IPS-11a (cell line): Measurements from ENCODE around the gene WDR59.
"Not testable (repeated sequence)": the region's sequence is repeated elsewhere in the genome, so short reads cannot be mapped to it uniquely, and the experiment has no call there.

Experiments used
- H3K4me3 ChIP-seq: one replicate; pipeline ENCODE4 v1.5.1; 2013; ENCODE audit warnings: low read depth, low read length, control low read depth

WDR59 gene

GRCh38 chr16:74921051-74921450 is 63.9 kb downstream of the WDR59 start:
- H3K4me3 ChIP-seq: no peak overlapping the region

- no peak overlapping the region for H3K4me3 ChIP-seq
Observed at GRCh38 chr16:74909665-74910064, 75.3 kb downstream of the WDR59 start.

- not testable (repeated sequence) for H3K4me3 ChIP-seq
Observed at GRCh38 chr16:74908759-74909158, 76.2 kb downstream of the WDR59 start.

- no peak overlapping the region for H3K4me3 ChIP-seq
Observed at GRCh38 chr16:74903901-74904678, 80.8 kb downstream of the WDR59 start.

DNA sequence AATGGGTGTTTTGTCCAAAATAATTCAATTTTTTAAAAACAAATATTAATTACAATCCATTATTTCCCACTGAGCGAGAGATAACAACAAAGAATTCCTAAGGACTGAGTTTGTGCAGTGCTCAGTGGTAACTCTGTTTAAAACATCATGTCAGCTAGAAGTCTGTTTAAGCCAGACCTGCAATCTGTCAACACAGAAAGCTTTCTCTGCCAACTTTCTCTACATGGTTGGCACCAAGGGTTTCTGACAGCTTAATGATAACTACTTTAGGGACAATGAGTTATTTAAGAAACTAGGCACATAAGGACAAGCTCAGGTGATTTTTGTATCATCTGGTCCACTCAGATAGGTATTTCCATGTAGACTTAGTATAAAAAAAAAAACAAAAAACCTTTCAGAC is 81.8 kb downstream of the WDR59 start:
- H3K4me3 ChIP-seq: no peak overlapping the region

DNA sequence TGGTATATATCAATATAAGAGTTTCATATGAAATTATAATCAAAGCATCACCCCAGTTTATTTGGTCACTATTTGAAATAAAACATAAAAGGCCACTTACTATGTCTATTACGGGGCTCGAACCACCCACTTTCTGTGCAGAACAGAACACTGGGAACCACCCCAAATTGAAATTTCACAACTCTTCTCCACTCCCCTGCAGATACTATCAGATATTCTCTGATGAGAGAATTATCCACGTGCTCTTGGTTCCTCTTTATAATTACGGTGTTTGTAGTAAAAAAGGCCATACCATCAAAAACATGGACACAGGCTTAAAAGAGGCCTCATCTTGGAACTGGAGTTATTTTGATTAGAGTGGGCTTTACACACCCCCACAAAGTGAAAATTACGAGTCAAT is 82.8 kb downstream of the WDR59 start:
- H3K4me3 ChIP-seq: no peak overlapping the region

DNA sequence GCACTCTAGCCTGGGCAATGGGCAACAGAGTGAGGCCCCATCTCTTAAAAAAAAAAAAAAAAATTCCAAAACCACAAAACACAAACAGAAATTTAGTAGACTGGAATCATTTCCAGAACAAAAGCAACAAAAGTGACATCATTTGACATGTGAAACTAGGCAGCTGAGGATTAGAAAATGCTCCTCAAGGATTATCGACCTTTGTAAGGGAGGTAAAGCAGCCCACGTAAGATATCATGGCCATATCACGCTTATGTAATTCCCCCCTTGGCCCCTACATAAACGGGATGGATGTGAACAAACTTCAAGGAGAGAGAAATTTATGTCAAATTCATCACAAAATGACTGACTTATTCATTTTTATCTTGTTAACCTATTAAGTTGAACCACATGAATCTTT is 83.3 kb downstream of the WDR59 start:
- H3K4me3 ChIP-seq: no peak overlapping the region

DNA sequence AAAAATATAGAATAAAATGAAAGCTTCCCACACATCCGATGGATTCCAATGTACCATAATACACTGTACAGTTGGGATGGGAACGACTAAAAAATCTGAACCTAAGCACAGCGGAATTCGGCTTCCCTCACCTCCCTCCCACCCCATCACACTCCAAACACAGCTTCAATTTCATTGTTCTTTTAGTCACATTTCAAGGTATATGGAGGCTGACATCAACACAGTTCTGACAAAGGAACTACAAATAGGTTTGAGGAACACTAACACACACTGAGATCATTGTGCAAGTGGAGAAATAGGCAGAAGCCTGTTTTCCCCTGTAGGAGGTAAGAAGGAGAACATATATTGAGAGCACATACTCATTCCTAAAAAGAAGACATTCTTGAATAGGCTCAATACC is 85.1 kb downstream of the WDR59 start:
- H3K4me3 ChIP-seq: no peak overlapping the region

DNA sequence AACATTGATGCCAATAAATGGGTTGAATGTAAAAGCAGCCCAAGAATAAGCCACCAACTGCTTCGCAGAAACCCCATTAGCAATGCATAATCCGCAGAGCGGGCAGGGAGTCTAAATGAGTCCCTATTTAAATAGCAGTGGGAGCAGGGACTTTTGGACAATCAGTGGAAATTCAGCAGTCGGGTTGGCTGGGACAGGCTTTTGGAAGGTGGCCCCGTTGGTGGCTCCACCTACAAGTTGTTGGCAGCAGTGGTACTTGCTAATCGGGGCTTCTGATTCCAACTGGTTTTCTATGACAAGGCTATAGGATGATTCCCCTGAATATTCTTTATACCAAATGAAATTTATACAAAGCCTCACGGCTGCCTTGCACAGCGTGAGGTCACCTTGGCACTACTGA is 86.3 kb downstream of the WDR59 start:
- H3K4me3 ChIP-seq: no peak overlapping the region

DNA sequence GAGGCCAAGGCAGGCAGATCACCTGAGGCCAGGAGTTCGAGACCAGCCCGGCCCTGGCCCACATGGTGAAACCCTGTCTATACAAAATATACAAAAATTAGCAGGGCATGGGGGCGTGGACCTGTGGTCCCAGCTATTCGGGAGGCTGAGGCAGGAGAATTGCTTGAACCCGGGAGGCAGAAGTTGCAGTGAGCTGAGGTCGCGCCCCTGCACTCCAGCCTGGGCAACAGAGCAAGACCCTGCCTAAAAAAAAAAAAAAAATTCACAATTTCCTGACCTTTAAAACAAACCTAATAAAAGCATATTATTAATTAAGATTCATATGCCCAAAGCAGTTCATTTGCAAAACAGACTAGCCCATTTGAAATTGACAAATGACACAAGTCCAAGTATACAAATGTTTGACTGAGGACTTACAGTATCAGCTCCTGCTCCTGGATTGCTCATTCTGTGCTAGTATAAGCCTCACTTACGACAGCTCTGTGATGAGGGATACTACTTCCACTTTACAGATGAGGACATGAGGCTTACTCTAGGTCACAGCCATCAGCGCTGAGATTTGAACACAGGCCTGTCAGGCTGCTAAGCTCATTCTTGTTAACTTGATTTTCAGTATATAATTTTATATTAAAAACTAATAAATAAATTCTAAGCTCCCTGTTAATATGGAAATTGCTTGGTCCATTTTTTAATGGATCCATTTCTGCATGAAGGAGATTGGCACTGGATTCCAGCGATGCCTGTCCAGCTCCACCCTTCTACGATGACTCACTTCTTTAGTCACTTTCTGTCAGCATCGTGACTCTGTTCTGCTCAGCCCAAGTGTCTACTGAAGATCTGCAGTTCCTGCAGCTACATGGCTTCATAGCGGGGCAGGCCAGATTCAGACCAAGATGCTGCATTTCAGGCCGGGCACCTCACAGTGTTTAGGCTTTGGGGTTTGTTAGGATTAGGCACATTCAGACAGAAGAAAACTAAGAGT is 88.2 kb downstream of the WDR59 start:
- no peak overlapping the region for H3K4me3 ChIP-seq

GRCh38 chr16:74893541-74893940 is 91.4 kb downstream of the WDR59 start:
- H3K4me3 ChIP-seq: no peak overlapping the region

DNA sequence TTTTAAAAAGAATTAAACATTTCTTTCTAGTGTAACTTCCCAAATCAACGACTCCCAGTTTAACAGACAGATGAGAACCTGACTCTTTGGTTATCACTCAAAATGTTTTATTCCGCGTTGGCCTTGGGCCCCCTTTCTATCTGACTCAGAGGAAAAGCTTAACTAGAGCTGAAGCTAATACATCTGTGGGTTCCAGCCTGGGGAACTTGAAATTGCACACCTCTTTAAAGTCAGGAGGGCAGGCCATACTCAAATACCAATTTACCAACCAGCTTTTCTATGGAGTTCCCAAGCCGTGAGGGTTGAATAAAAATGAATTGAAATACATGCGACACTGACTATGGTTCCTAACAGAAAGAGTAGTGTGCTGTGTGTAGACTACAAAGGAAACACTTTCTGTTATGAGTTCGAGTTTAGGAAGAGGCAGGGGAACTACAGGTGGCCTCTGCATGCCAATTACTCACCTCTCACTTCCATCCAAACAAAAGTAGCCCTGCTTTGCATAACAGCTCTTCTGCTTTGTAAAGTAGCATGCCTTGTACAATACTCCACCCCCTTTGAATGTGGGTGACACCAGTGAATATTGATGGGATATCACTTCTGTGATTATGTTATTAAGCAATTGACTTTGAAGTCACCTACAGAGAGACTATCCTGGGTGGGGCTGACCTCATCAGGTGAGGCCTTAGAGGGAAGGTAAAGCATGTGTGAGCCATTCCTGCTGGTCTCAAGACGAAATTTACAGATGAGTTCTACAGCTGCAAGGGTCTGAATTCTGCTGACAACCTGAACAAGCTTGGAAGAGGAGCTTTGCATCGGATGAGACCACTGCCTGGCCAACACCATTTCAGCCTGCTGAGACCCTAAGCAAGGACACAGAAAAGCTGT is 92.1 kb downstream of the WDR59 start:
- H3K4me3 ChIP-seq: no peak overlapping the region

GRCh38 chr16:74888888-74889287 is 96.0 kb downstream of the WDR59 start:
- no peak overlapping the region for H3K4me3 ChIP-seq

DNA sequence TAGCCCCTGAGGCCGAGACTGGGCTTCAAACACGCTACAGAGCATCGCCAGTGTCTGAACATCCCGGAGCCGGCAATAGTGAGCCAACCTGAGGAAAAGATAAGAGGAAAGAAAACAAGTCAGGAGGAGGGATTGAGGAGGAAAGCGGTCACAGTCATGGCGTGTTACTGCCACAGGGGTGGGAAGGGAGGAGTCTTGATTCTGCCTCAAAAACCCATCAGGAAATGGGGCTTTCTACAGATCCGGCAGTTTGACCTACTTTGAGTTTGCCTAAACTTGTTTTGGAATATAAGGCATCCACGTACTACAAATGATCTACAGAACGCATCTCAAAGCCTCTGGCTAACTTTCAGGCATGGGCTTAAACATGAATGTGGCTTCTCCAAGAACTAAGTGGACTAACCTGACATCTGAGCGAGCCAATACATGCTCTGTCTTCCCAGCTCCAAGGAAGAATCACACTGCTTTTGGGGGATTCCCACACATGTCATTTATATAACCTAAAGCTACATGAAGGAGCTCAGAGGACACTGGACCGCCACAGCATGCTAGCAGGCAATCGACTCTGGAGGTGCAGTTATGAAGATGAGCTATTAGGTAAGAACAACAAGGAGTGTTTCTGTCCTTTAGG is 96.6 kb downstream of the WDR59 start:
- H3K4me3 ChIP-seq: no peak overlapping the region

DNA sequence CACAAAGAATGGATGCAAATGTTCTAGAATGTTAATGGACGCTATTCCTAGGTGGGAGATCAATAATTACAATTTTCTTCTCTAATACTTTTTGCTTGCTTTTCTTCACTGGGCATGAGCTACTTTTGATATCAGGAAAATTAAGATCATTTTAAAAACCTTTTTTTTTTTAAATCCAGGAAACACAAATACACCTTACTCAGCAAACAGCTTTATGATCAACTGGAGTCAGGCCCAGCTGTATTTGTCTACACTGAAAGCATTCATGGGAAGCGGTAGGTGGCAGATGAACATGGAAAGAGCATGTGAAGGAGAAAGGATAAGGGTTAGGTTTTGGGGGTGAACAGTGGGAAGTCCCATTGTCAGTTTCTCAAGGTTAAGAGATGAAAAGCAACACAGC is 97.8 kb downstream of the WDR59 start:
- H3K4me3 ChIP-seq: no peak overlapping the region

- H3K4me3 ChIP-seq: no peak overlapping the region
Observed at GRCh38 chr16:74877706-74878105, 107.2 kb downstream of the WDR59 start.

GRCh38 chr16:74874912-74875546 is 109.9 kb downstream of the WDR59 start:
- H3K4me3 ChIP-seq: no peak overlapping the region

GRCh38 chr16:74874123-74874522 is 110.8 kb downstream of the WDR59 start:
- H3K4me3 ChIP-seq: no peak overlapping the region

GRCh38 chr16:74872302-74872701 is 112.6 kb downstream of the WDR59 start:
- no peak overlapping the region for H3K4me3 ChIP-seq

DNA sequence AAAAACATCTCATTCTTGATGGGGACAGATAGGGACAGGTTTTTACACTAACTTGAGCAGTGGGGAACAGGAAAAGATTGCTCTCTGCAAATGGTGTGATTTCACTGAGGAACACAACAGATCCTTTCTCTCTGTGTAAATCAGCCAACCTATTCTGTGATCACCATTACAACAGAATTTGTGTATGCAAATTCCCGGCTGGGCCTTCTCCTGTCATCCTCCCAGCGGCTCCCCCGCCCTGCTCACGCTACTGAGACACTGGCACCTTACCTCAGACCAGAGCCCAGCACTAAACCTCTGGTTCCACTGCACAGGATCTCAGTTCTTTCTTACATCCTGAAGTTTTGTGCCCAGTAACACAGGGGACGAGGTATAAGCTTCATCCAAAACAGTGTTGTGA is 113.3 kb downstream of the WDR59 start:
- no peak overlapping the region for H3K4me3 ChIP-seq
